Colonic mucosa (tissue), 4 donors: ENCODE data around the gene ZSWIM5. TPM values are rescaled to one million over a fixed set of nuclear protein-coding genes. Genes with fewer than 3 reads are reported as not detected.
A peak's percentile ranks its signal among the peaks of the same experiment; 100 is the strongest.
"Not testable (repeated sequence)": the region's sequence is repeated elsewhere in the genome, so short reads cannot be mapped to it uniquely, and the experiment has no call there.

Source experiments
- DNase-seq: peaks from one replicate; pipeline ENCODE4 v3.0.0-alpha.2; 2020
- H3K27ac ChIP-seq: fragments of 200-600 bp; one replicate; pipeline ENCODE4 v1.8.0; 2021
- H3K27me3 ChIP-seq: fragments of 200-600 bp; one replicate; pipeline ENCODE4 v1.8.0; 2021
- H3K36me3 ChIP-seq: fragments of 200-600 bp; one replicate; pipeline ENCODE4 v1.8.0; 2021
- H3K4me1 ChIP-seq: fragments of 200-600 bp; one replicate; pipeline ENCODE4 v1.8.0; 2021; ENCODE audit warnings: mild to moderate bottlenecking
- H3K4me3 ChIP-seq: fragments of 200-600 bp; one replicate; pipeline ENCODE4 v1.8.0; 2021
- H3K9ac ChIP-seq, 2 donors: one replicate each; pipeline ENCODE4 v1.7.0; 2013; ENCODE audit warnings: control low read depth in 2 of 2, low read depth in 2 of 2, low read length in 2 of 2
- H3K9me3 ChIP-seq: fragments of 200-600 bp; one replicate; pipeline ENCODE4 v1.8.0; 2021
- intact Hi-C: fragments of 100-400 bp; cut with DNase I; formaldehyde crosslinking; loops from one replicate; pipeline ENCODE4 v1.14.1; 2022
- total RNA-seq, 2 donors: library from RNA; stranded (reverse); fragmentation: NEBNext Ultra II Directional in 1 of 2; extraction: Animal tissue kit (Norgen Biotek cat#: 25700) in 1 of 2; gene quantifications; one replicate each; pipeline ENCODE4 v1.2.1, GENCODE V29; 2021
- TF ChIP-seq, protein P1 (sequence below): fragments of 200-600 bp; IDR thresholded peaks from one replicate; pipeline ENCODE4 v1.8.0; 2022; ENCODE audit warnings: antibody characterized with exemption, mild to moderate bottlenecking
- donor health status: healthy.
- donor health status: DM: no; HTN: no; CAD: no.
- donor health status: DM: no; HTN: no; CAD: no.

ZSWIM5 gene
- total RNA-seq, 2 donors from 2014 or later: 9.0 to 9.7 TPM

DNA sequence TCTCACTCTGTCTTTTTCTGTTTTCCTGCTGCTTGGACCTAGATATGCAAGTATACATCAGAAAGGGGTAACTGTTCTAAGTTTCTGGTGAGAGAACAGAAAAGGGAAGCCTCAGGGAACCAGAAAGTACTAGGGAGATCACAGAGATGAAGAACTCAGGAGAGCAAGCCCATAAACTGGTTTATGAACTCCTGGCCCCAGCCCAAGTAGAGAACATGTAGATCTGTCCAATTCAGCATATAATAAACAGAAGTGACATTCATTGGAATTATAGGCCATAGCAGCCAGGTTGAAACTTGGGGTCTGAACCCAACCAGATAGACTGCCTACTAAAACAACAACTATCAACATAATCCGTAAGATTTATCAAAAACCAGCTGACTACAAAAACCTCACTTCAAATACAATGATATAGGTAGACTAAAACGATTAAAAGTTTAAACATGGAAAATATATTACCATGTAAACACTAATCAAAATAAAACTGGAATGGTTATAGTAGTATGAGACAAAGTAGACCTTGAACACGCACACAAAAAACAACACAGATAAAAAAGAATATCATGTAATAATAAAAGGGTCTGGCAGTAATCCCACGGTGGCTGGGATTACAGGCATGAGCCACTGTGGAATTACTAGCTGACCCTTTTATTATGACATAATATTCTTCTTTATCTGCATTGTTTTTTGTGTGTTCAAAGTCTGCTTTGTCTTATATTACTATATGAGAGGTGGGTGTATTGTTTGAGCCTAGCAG is 65.0 kb downstream of the ZSWIM5 start:
- no peaks in the 10 kb centered on the region for H3K36me3 ChIP-seq
- no peaks in the 10 kb centered on the region for H3K27me3 ChIP-seq
- TF ChIP-seq, protein P1, sequence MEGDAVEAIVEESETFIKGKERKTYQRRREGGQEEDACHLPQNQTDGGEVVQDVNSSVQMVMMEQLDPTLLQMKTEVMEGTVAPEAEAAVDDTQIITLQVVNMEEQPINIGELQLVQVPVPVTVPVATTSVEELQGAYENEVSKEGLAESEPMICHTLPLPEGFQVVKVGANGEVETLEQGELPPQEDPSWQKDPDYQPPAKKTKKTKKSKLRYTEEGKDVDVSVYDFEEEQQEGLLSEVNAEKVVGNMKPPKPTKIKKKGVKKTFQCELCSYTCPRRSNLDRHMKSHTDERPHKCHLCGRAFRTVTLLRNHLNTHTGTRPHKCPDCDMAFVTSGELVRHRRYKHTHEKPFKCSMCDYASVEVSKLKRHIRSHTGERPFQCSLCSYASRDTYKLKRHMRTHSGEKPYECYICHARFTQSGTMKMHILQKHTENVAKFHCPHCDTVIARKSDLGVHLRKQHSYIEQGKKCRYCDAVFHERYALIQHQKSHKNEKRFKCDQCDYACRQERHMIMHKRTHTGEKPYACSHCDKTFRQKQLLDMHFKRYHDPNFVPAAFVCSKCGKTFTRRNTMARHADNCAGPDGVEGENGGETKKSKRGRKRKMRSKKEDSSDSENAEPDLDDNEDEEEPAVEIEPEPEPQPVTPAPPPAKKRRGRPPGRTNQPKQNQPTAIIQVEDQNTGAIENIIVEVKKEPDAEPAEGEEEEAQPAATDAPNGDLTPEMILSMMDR: no peak
- no peak overlapping the region for H3K4me3 ChIP-seq
- H3K9me3 ChIP-seq: no peaks in the 10 kb centered on the region
- peak; percentile 81 for DNase-seq
- peak overlapping the region; percentile 18 for H3K27ac ChIP-seq
- intact Hi-C loops: no loop called here
- no peaks in the 10 kb centered on the region for H3K4me1 ChIP-seq
- H3K9ac ChIP-seq: no peak overlapping the region

DNA sequence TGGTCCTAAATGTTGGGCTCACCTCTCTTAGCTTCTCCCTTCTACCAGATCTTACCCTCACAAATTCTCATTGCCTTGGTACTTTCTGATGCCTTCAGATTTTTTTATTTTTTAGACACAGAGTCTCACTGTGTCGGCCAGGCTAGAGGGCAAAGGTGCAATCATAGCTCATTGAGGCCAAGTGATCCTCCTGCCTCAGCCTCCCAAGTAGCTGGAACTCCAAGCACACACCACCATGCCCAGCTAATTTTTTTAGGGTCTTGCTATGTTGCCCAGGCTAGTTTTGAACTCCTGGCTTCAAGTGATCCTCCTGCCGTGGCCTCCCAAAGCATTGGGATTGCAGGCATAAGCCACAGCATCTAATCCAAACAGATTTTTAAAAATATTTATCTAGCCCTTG is 69.4 kb downstream of the ZSWIM5 start:
- intact Hi-C loops: no loop called here
- Histone ChIP-seq H3K36me3 (no peaks in the 10 kb centered on the region), H3K4me3 (no peak overlapping the region), H3K9me3 (no peaks in the 10 kb centered on the region), H3K9ac (no peak overlapping the region), H3K27ac (no peak overlapping the region), H3K27me3 (no peaks in the 10 kb centered on the region), H3K4me1 (peaks cover 11% of the 10 kb centered on the region)
- TF ChIP-seq, protein P1: no peak
- DNase-seq: no peak

DNA sequence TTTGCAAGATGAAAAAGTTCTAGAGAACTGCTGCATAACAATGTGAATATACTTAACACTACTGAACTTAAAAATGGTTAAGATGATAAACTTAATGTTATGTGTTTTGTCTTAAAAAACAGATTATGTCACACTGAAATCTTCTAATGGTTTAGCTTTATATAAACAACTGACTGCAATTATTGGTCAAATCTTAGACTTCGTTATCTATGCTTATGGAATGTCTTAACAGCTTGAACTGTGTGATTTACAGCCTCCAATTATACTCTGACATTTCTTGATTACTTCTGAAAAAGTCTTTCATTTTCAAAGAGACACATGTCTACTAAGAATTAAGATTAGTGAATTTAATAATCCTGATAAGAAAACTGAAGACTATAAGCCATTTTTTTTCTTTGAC is 71.1 kb downstream of the ZSWIM5 start:
- intact Hi-C loops: no loop called here
- TF ChIP-seq, protein P1: no peak
- Histone ChIP-seq H3K9me3 (no peaks in the 10 kb centered on the region), H3K27ac (no peak overlapping the region), H3K4me3 (no peak overlapping the region), H3K9ac (no peak overlapping the region), H3K27me3 (no peaks in the 10 kb centered on the region), H3K36me3 (no peaks in the 10 kb centered on the region), H3K4me1 (peaks cover 11% of the 10 kb centered on the region)
- DNase-seq: no peak

DNA sequence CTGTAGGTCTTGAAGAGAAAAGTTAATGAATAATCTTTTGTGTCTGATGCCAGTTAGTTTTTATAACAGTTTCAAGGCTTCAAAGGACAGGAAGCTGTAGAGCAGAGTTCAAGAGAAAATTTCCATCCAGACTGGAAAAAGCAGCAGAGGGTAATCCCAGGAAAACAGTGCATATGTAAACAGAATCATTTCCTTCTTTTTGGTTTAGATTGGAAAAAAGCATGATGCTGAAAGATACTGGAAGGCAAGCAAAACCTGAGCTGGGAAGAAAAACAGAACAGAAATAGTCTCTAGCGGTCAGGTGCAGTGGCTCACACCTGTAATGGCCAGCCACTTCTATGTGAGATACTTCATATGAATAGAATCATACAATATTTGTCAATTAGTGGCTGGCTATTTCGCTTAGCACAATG is 71.9 kb downstream of the ZSWIM5 start:
- peak overlapping the region; percentile 67 for H3K27ac ChIP-seq
- H3K9me3 ChIP-seq: no peaks in the 10 kb centered on the region
- peaks cover 11% of the 10 kb centered on the region for H3K4me1 ChIP-seq
- TF ChIP-seq, protein P1: no peak
- H3K4me3 ChIP-seq: no peak overlapping the region
- DNase-seq: peak; percentile 25
- H3K27me3 ChIP-seq: no peaks in the 10 kb centered on the region
- H3K9ac ChIP-seq: no peak overlapping the region
- H3K36me3 ChIP-seq: no peaks in the 10 kb centered on the region
- intact Hi-C loops: no loop called here

DNA sequence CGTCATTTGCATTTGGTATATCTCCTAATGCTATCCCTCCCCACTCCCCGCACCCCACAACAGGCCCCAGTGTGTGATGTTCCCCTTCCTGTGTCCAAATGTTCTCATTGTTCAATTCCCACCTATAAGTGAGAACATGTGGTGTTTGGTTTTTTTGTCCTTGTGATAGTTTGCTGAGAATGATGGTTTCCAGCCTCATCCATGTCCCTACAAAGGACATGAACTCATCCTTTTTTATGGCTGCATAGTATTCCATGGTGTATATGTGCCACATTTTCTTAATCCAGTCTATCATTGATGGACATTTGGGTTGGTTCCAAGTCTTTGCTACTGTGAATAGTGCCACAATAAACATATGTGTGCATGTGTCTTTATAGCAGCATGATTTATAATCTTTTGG is 73.7 kb downstream of the ZSWIM5 start:
- H3K27ac ChIP-seq, intact Hi-C loops, H3K4me3 ChIP-seq, H3K27me3 ChIP-seq, H3K9me3 ChIP-seq, H3K36me3 ChIP-seq, H3K9ac ChIP-seq, DNase-seq: not testable (repeated sequence)
- H3K4me1 ChIP-seq: peaks cover 11% of the 10 kb centered on the region

DNA sequence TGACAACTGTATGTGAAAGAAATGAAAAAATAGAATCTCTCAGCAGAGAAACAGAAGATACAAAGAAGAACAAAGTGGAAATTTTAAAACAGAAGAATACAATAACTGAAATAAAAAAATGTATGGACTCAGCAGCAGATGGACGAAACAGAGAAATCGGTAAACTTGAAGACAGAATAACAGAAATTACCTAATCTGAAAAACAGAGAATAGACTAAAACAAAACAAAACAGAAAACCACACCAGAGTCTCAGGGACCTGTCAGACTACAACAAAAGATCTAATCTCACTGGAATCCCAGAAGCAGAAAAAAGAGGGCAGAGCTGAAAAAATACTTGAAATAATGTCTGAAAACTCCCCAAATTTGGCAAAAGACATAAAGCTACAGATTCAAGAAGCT is 83.0 kb downstream of the ZSWIM5 start:
- Histone ChIP-seq H3K27ac (no peak overlapping the region), H3K9ac (no peak overlapping the region), H3K27me3 (no peaks in the 10 kb centered on the region), H3K36me3 (no peaks in the 10 kb centered on the region), H3K9me3 (no peaks in the 10 kb centered on the region), H3K4me1 (no peaks in the 10 kb centered on the region), H3K4me3 (no peak overlapping the region)
- DNase-seq: no peak
- intact Hi-C loops: no loop called here
- TF ChIP-seq, protein P1: no peak
